ENCODE data around the gene CADPS.

DNA sequence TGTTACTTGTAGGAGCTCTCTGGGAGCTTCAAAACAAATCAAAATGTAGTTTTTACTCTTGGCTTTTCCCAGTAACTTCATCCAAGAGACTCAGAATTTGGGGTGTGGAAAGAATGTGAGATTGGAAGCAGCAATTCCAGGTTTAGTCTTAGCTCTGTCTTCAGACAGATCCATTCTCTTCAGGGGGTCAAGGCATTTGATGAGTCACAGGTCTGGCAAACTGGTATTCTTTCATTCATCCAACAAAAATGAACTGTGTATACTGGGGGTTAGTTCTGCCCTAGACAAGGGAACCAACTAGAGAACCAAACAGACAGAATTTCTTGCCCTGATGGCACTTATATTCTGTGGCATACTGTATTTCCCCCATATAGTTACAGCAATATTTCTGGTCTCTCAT lies 36.3 kb upstream of the CADPS start:
- TF ChIP-seq POLR2A (IDR thresholded peaks at IDR 0.05; ENCODE audit: low read length) (no peak), GATA1 (IDR thresholded peaks at IDR 0.05; ENCODE audit: low read depth, low read length) (no peak)
